Glutamatergic neuron (in vitro differentiated cells): ENCODE results near the gene TEX44. TPM values are rescaled to one million over a fixed set of nuclear protein-coding genes. Genes with fewer than 3 reads are reported as not detected.
"Not testable (repeated sequence)": the region's sequence is repeated elsewhere in the genome, so short reads cannot be mapped to it uniquely, and the experiment has no call there.

ENCODE experiments used
- DNase-seq: peaks from one replicate; pipeline ENCODE4 v3.0.0; 2022
- H3K27ac Mint-ChIP-seq: one replicate; pipeline ENCODE4 v1.8.0; 2020; ENCODE audit warnings: mild to moderate bottlenecking, mixed read lengths, inconsistent platforms; ENCODE audit not compliant: unreplicated experiment
- H3K27me3 Mint-ChIP-seq: one replicate; pipeline ENCODE4 v1.8.0; 2020; ENCODE audit warnings: mild to moderate bottlenecking, moderate library complexity, mixed read lengths, inconsistent platforms; ENCODE audit not compliant: unreplicated experiment
- H3K36me3 Mint-ChIP-seq: one replicate; pipeline ENCODE4 v1.8.0; 2020; ENCODE audit warnings: mild to moderate bottlenecking, mixed read lengths, inconsistent platforms; ENCODE audit not compliant: unreplicated experiment
- H3K4me1 Mint-ChIP-seq: one replicate; pipeline ENCODE4 v1.8.0; 2020; ENCODE audit warnings: mild to moderate bottlenecking, low read depth, mixed read lengths, inconsistent platforms; ENCODE audit not compliant: unreplicated experiment
- H3K4me3 Mint-ChIP-seq: one replicate; pipeline ENCODE4 v1.8.0; 2020; ENCODE audit warnings: mild to moderate bottlenecking, mixed read lengths, inconsistent platforms; ENCODE audit not compliant: unreplicated experiment
- H3K9me3 Mint-ChIP-seq: one replicate; pipeline ENCODE4 v1.8.0; 2020; ENCODE audit warnings: mild to moderate bottlenecking, moderate library complexity, mixed read lengths, inconsistent platforms; ENCODE audit not compliant: unreplicated experiment
- CTCF ChIP-seq: fragments of 200-600 bp; sonication (generic); IDR thresholded peaks from one replicate; pipeline ENCODE4 v1.5.0; 2021; ENCODE audit not compliant: partially characterized antibody, unreplicated experiment
- total RNA-seq: library from RNA; stranded (reverse); fragmentation: NEBNext Ultra II Directional; extraction: Animal tissue kit (Norgen Biotek cat#: 25700); gene quantifications from one replicate; pipeline ENCODE4 v1.2.1, GENCODE V29; 2021; ENCODE audit not compliant: unreplicated experiment

TEX44 gene
- total RNA-seq, 1 donor from 2014 or later: not detected

GRCh38 chr2:231579560-231579959 lies 13.1 kb upstream of the TEX44 start:
- TF ChIP-seq CTCF: no peak
- peaks cover 8% of the 10 kb centered on the region for H3K27me3 Mint-ChIP-seq
- H3K4me1 Mint-ChIP-seq: peaks cover 8% of the 10 kb centered on the region
- H3K9me3 Mint-ChIP-seq: peaks cover 9% of the 10 kb centered on the region
- no peak overlapping the region for H3K4me3 Mint-ChIP-seq
- peaks cover 4% of the 10 kb centered on the region for H3K36me3 Mint-ChIP-seq
- no peak for DNase-seq
- H3K27ac Mint-ChIP-seq: peak overlapping the region; percentile 29

DNA sequence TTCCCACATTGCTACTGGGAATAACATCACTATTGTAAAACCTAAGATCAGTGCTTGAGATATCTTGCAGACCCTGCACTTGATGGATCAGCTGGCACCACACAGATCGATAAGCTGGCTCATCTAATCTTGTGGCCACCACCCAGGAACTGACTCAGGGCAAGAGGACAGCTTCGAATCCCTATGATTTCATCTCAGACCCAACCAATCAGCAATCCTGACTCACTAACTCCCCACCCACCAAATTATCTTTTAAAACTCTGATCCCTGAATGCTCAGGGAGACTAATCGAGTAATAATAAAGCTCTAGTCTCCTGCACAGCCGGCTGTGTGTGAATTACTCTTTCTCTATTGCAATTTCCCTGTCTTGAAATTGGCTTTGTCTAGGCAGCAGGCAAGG lies 11.3 kb upstream of the TEX44 start:
- H3K9me3 Mint-ChIP-seq: peaks cover 5% of the 10 kb centered on the region
- TF ChIP-seq CTCF: no peak
- H3K4me3 Mint-ChIP-seq: no peak overlapping the region
- no peak for DNase-seq
- H3K36me3 Mint-ChIP-seq: peaks cover 4% of the 10 kb centered on the region
- peaks cover 7% of the 10 kb centered on the region for H3K27me3 Mint-ChIP-seq
- no peak overlapping the region for H3K27ac Mint-ChIP-seq
- H3K4me1 Mint-ChIP-seq: peaks cover 6% of the 10 kb centered on the region

- peaks cover 4% of the 10 kb centered on the region for H3K36me3 Mint-ChIP-seq
- peak overlapping the region; percentile 55 for H3K27ac Mint-ChIP-seq
- no peak for TF ChIP-seq CTCF
- DNase-seq: no peak
- no peak overlapping the region for H3K4me3 Mint-ChIP-seq
- H3K4me1 Mint-ChIP-seq: peaks cover 2% of the 10 kb centered on the region
- H3K9me3 Mint-ChIP-seq: peaks cover 2% of the 10 kb centered on the region
- H3K27me3 Mint-ChIP-seq: peaks cover 5% of the 10 kb centered on the region
Measured at GRCh38 chr2:231583982-231584381, 8.7 kb upstream of the TEX44 start.

DNA sequence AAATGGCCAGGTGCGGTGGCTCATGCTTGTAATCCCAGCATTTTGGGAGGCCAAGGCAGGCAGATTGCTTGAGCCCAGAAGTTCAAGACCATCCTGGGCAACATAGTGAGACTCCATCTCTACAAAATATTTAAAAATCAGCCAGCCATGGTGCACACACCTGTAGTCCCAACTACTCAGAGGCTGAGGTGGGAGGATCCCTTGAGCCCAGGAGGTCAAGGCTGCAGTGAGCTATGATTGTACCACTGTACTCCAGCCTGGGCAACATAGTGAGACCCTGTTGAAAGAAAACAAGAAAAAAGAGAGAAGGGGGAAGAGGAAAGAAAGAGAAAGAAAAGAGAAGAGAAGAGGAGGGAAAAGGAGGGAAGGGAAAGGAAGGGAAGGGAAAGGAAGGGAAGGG lies 4.9 kb upstream of the TEX44 start:
- not testable (repeated sequence) for H3K9me3 Mint-ChIP-seq, H3K4me1 Mint-ChIP-seq, H3K27ac Mint-ChIP-seq

GRCh38 chr2:231589656-231590055 lies 3.0 kb upstream of the TEX44 start:
- peaks cover 10% of the 10 kb centered on the region for H3K4me1 Mint-ChIP-seq
- no peak for DNase-seq
- H3K36me3 Mint-ChIP-seq: no peaks in the 10 kb centered on the region
- peaks cover 5% of the 10 kb centered on the region for H3K9me3 Mint-ChIP-seq
- H3K27me3 Mint-ChIP-seq: peaks cover 11% of the 10 kb centered on the region
- H3K27ac Mint-ChIP-seq: no peak overlapping the region
- no peak for TF ChIP-seq CTCF
- no peak overlapping the region for H3K4me3 Mint-ChIP-seq

More for the DNA sequence above, 4.9 kb upstream of the TEX44 start:
- not testable (repeated sequence) for H3K4me3 Mint-ChIP-seq, H3K27me3 Mint-ChIP-seq, H3K36me3 Mint-ChIP-seq, DNase-seq

DNA sequence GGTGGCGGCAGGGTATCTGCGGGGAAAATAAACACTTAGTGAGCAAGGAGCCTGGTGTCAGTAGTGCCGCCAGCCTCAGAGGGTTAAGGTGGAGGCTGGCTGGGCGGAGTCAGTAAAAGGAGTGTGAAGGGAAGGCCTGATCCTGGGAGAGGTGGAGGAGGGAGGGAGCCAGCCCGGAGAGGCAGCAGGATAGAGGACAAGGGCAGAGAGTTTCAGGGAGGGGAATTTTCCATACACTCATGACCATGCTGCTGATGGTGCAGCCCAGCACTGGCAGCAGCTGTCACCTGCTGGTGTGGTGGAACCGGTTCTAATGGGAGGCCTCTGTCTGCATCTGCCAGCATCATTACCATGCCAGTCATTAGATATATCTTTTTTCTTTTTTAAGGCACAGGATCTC lies 2.0 kb upstream of the TEX44 start:
- Mint-ChIP-seq H3K27me3 (peaks cover 11% of the 10 kb centered on the region), H3K4me3 (no peak overlapping the region), H3K36me3 (no peaks in the 10 kb centered on the region), H3K27ac (peak overlapping the region; percentile 81), H3K4me1 (peaks cover 10% of the 10 kb centered on the region), H3K9me3 (peaks cover 5% of the 10 kb centered on the region)
- DNase-seq: peak; percentile 46
- no peak for TF ChIP-seq CTCF
